Ectodermal cell (in vitro differentiated cells): ENCODE results near the gene FLVCR1.
"Not testable (repeated sequence)": the region's sequence is repeated elsewhere in the genome, so short reads cannot be mapped to it uniquely, and the experiment has no call there.

ENCODE experiments used
- H3K27ac ChIP-seq: 2 replicates; pipeline ENCODE4 v1.7.0; 2013; ENCODE audit warnings: mild to moderate bottlenecking, low read depth, low read length; ENCODE audit not compliant: insufficient read depth, poor library complexity, severe bottlenecking
- H3K27me3 ChIP-seq: 2 replicates; pipeline ENCODE4 v1.7.0; 2013; ENCODE audit warnings: mild to moderate bottlenecking, low read length; ENCODE audit not compliant: insufficient read depth, control insufficient read depth, poor library complexity, severe bottlenecking
- H3K36me3 ChIP-seq: one replicate; pipeline ENCODE4 v1.7.0; 2013; ENCODE audit warnings: low read length; ENCODE audit not compliant: control insufficient read depth, insufficient read depth
- H3K4me1 ChIP-seq: one replicate; pipeline ENCODE4 v1.7.0; 2013; ENCODE audit warnings: low read length; ENCODE audit not compliant: control insufficient read depth, insufficient read depth
- H3K4me3 ChIP-seq: 2 replicates; pipeline ENCODE4 v1.7.0; 2013; ENCODE audit warnings: low read depth, low read length, control low read depth; ENCODE audit not compliant: insufficient read depth
- H3K9me3 ChIP-seq: 2 replicates; pipeline ENCODE4 v1.7.0; 2013; ENCODE audit warnings: mild to moderate bottlenecking, low read length, moderate library complexity; ENCODE audit not compliant: control insufficient read depth
- WGBS, 2 experiments: methylation state at CpG; one replicate each; pipeline ENCODE4 v1.1.7; 2013; ENCODE audit warnings: missing lambda C conversion rate in 2 of 2; 5-methylcytosine and 5-hydroxymethylcytosine counted together

Gene FLVCR1

GRCh38 chr1:212827831-212828278, 30.2 kb upstream of the FLVCR1 start:
- Histone ChIP-seq H3K4me1 (no peaks in the 10 kb centered on the region), H3K4me3 (no peak overlapping the region), H3K36me3 (no peaks in the 10 kb centered on the region), H3K27me3 (no peaks in the 10 kb centered on the region), H3K9me3 (no peaks in the 10 kb centered on the region), H3K27ac (no peak overlapping the region)
- 90 to 97% methylated on average over 5 of the region's 5 CpGs for WGBS, 2 experiments

GRCh38 chr1:212828395-212828794, 29.7 kb upstream of the FLVCR1 start:
- Histone ChIP-seq H3K27ac (no peak overlapping the region), H3K9me3 (no peaks in the 10 kb centered on the region), H3K36me3 (no peaks in the 10 kb centered on the region), H3K4me3 (no peak overlapping the region), H3K27me3 (no peaks in the 10 kb centered on the region), H3K4me1 (no peaks in the 10 kb centered on the region)
- 89 to 93% methylated on average over 1 of the region's 2 CpGs for WGBS, 2 experiments

GRCh38 chr1:212833211-212834207, 24.6 kb upstream of the FLVCR1 start:
- not testable (repeated sequence) for H3K27ac ChIP-seq, H3K9me3 ChIP-seq, H3K4me3 ChIP-seq, H3K27me3 ChIP-seq, H3K36me3 ChIP-seq, H3K4me1 ChIP-seq
- 87% methylated on average over 8 of the region's 8 CpGs for WGBS, 2 experiments

- Histone ChIP-seq H3K27me3 (no peaks in the 10 kb centered on the region), H3K4me3 (no peak overlapping the region), H3K36me3 (no peaks in the 10 kb centered on the region), H3K27ac (no peak overlapping the region), H3K4me1 (no peaks in the 10 kb centered on the region), H3K9me3 (no peaks in the 10 kb centered on the region)
- WGBS, 2 experiments: 92% methylated on average over 4 of the region's 5 CpGs
Measured at GRCh38 chr1:212838145-212838544, 19.9 kb upstream of the FLVCR1 start.

- H3K4me1 ChIP-seq, H3K36me3 ChIP-seq, H3K9me3 ChIP-seq, H3K27me3 ChIP-seq, H3K27ac ChIP-seq, H3K4me3 ChIP-seq: not testable (repeated sequence)
- 83 to 85% methylated on average over 3 of the region's 3 CpGs for WGBS, 2 experiments
Measured at GRCh38 chr1:212844521-212844920, 13.6 kb upstream of the FLVCR1 start.

- Histone ChIP-seq H3K9me3 (no peaks in the 10 kb centered on the region), H3K36me3 (no peaks in the 10 kb centered on the region), H3K27me3 (no peaks in the 10 kb centered on the region), H3K4me1 (no peaks in the 10 kb centered on the region), H3K27ac (no peak within 1 kb of the TSS), H3K4me3 (no peak within 1 kb of the TSS)
- 96% methylated on average over 4 of the region's 4 CpGs for WGBS, 2 experiments
Measured at GRCh38 chr1:212847549-212847948, 10.5 kb upstream of the FLVCR1 start, which contains the start of gene SPATA45. SPATA45 (minus strand) TSS chr1:212847649; CDS start chr1:212836149, 11,500 bp downstream.

- Histone ChIP-seq H3K9me3 (no peaks in the 10 kb centered on the region), H3K4me3 (no peak overlapping the region), H3K4me1 (no peaks in the 10 kb centered on the region), H3K27ac (no peak overlapping the region), H3K36me3 (no peaks in the 10 kb centered on the region), H3K27me3 (no peaks in the 10 kb centered on the region)
- WGBS, 2 experiments: 71 to 72% methylated on average over 4 to 5 of the region's 5 CpGs
Measured at GRCh38 chr1:212852105-212852688, 5.9 kb upstream of the FLVCR1 start.

- Histone ChIP-seq H3K27ac (no peak overlapping the region), H3K4me3 (no peak overlapping the region), H3K9me3 (no peaks in the 10 kb centered on the region), H3K36me3 (no peaks in the 10 kb centered on the region), H3K27me3 (no peaks in the 10 kb centered on the region), H3K4me1 (no peaks in the 10 kb centered on the region)
- WGBS, 2 experiments: 93 to 95% methylated on average over 3 to 5 of the region's 5 CpGs
Measured at GRCh38 chr1:212853658-212854057, 4.4 kb upstream of the FLVCR1 start.

GRCh38 chr1:212856755-212857154, 1.3 kb upstream of the FLVCR1 start:
- peaks cover 4% of the 10 kb centered on the region for H3K4me1 ChIP-seq
- no peak overlapping the region for H3K27ac ChIP-seq
- no peaks in the 10 kb centered on the region for H3K9me3 ChIP-seq
- no peak overlapping the region for H3K4me3 ChIP-seq
- 85 to 86% methylated on average over 16 of the region's 16 CpGs for WGBS, 2 experiments
- H3K27me3 ChIP-seq: no peaks in the 10 kb centered on the region
- H3K36me3 ChIP-seq: no peaks in the 10 kb centered on the region

GRCh38 chr1:212858461-212859265, 588 bp downstream of the FLVCR1 start:
- H3K27me3 ChIP-seq: no peaks in the 10 kb centered on the region
- H3K36me3 ChIP-seq: no peaks in the 10 kb centered on the region
- peak overlapping the region; percentile 89 for H3K27ac ChIP-seq
- H3K4me3 ChIP-seq: peak overlapping the region; percentile 85
- H3K4me1 ChIP-seq: peaks cover 4% of the 10 kb centered on the region
- H3K9me3 ChIP-seq: no peaks in the 10 kb centered on the region
- 1% methylated on average over 54 of the region's 54 CpGs for WGBS, 2 experiments
